Measurements from ENCODE around the gene CDH5.

CDH5 gene

GRCh38 chr16:66426112-66427035, 59.9 kb downstream of the CDH5 start:
- ChIA-PET POLR2A (no interaction called here), CTCF (interaction anchor here (0.7 kb wide), 1 partner anchor 20 kb away, joined by 3 read pairs; no protein-coding TSS in a partner anchor)
- Histone ChIP-seq H3K4me1 (ENCODE audit: control extremely low read depth in 1 of 4, control insufficient read depth in 4 of 4, insufficient read depth in 4 of 4, low read length in 3 of 4) (peaks cover 0 to 22% (median 15%) of the 10 kb centered on the region in 4 experiments), H3K27me3 (replicated peaks in 2 of 5; ENCODE audit: control insufficient read depth in 4 of 5, insufficient read depth in 5 of 5, low read length in 4 of 5) (peaks cover 25 to 82% (median 40%) of the 10 kb centered on the region in 5 experiments), H3K27ac (ENCODE audit: insufficient read depth in 1 of 2, low read depth in 1 of 2, low read length in 2 of 2, poor library complexity in 1 of 2, severe bottlenecking in 2 of 2) (no peak overlapping the region), H3K4me3 (ENCODE audit: control insufficient read depth in 1 of 7, extremely low read depth in 1 of 7, insufficient read depth in 4 of 7, low read depth in 2 of 7, low read length in 6 of 7) (peak overlapping the region in 3 of 7 experiments; percentile 8 to 58 (median 15)), H3K9me3 (ENCODE audit: control extremely low read depth in 1 of 5, control insufficient read depth in 4 of 5, insufficient read depth in 2 of 5, low read depth in 1 of 5, low read length in 4 of 5) (peaks cover 0 to 4% (median 0%) of the 10 kb centered on the region in 5 experiments), H3K36me3 (ENCODE audit: control insufficient read depth in 4 of 4, insufficient read depth in 4 of 4, low read length in 3 of 4) (no peaks in the 10 kb centered on the region)
- WGBS (ENCODE audit: insufficient coverage): 5% methylated on average over 47 of the region's 56 CpGs
- DNase-seq: peak in 1 of 3 donors; percentile 21

DNA sequence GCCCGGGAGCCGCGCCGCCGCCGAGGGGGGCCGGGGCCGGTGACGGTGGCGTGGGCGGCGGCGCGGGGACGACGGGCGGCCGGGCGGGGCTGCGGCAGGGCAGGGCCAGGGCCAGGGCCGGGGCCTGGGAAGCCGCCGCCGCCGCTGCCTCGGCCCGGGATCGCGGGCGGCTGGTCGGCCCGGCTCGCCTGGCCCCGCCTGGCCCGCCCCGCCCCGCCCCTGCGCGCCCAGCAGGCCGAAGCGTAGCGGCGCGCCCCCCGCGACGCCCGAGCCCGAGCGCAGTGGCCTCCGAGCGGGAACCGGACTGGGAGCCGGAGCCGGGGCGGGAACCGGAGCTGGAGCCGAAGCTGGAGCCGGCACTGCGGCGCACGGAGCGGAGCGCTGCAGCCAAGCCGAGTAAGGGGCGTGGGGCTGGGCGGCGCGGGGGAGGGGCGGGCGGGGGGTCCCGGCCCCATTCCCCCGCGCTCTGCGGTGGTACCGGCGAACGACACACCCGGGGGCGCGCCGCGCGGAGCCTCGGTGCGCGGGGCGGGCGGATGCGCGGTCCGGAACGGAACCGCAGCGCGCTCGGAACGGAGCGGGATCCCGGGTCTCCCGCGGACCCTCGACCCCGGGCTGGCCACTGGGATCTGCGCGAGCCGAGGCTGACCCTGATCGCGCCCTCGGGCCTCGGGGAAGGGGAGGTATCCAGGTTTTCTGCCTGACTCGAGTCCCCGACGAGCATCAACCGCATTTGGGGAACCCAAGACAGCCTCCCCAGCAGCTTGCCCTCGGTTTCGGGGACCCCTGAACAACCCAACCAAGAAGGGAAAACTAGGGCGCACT, 60.8 kb downstream of the CDH5 start, which contains the start of gene BEAN1:
TSS of gene BEAN1 (plus strand) at position 260 of the 825 bp plus-strand sequence. CDS start 10,382 bp downstream, outside the sequence.
- peaks cover 0 to 22% (median 15%) of the 10 kb centered on the region in 4 experiments for H3K4me1 ChIP-seq (ENCODE audit: control extremely low read depth in 1 of 4, control insufficient read depth in 4 of 4, insufficient read depth in 4 of 4, low read length in 3 of 4)
- DNase-seq: peak in 2 of 3 donors; percentile 36
- peaks cover 23 to 87% (median 39%) of the 10 kb centered on the region in 5 experiments for H3K27me3 ChIP-seq (replicated peaks in 2 of 5; ENCODE audit: control insufficient read depth in 4 of 5, insufficient read depth in 5 of 5, low read length in 4 of 5)
- ChIA-PET CTCF (no interaction called here), POLR2A (no interaction called here)
- H3K27ac ChIP-seq (ENCODE audit: insufficient read depth in 1 of 2, low read depth in 1 of 2, low read length in 2 of 2, poor library complexity in 1 of 2, severe bottlenecking in 2 of 2): no peak within 1 kb of the TSS
- H3K9me3 ChIP-seq (ENCODE audit: control extremely low read depth in 1 of 5, control insufficient read depth in 4 of 5, insufficient read depth in 2 of 5, low read depth in 1 of 5, low read length in 4 of 5): peaks cover 0 to 4% (median 0%) of the 10 kb centered on the region in 5 experiments
- no peaks in the 10 kb centered on the region for H3K36me3 ChIP-seq (ENCODE audit: control insufficient read depth in 4 of 4, insufficient read depth in 4 of 4, low read length in 3 of 4)
- WGBS (ENCODE audit: insufficient coverage): under 1% methylated on average over 94 of the region's 118 CpGs
- H3K4me3 ChIP-seq (ENCODE audit: control insufficient read depth in 1 of 7, extremely low read depth in 1 of 7, insufficient read depth in 4 of 7, low read depth in 2 of 7, low read length in 6 of 7): peak within 1 kb of the TSS in 5 of 7 experiments; percentile 15 to 58 (median 41)

DNA sequence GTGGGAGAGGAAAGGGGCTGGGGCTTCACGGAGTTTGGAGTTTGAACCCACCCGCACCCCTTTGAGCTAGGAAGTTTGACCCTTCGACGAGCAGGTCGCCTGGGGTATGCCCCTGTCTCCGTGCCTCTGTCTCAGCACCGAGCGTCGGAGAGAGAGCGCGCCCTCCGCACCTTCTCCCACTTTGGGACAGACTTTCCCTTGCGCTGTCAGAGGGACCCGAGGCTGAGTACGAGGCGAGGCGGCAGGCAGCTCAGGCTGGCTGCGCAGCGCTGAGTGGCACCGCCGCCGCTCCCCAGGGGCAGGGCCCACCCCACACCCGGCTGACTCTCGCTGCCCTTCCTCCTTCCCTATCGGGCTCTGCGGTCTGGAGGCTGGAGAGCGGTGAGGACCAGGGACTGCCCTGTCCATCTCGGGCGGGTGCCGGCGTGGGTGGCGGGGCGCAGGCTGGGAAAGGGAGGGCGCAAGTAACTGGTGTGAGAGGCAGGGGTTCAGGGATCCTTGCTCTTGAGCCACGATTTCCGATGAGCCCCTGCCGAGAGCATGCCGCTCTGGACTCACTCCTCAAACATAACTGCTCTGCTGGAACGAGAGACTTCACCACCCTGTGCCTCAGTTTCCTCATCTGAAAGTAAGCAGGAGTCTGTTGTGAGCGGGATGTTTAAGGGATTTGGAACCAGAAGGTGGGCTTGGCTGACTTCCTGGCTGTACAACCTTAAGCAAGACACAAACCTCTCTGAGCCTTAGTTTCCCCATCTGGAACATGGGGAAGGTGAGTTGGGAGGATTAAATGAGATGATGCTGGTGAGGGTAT, 61.6 kb downstream of the CDH5 start:
- H3K27me3 ChIP-seq (replicated peaks in 2 of 5; ENCODE audit: control insufficient read depth in 4 of 5, insufficient read depth in 5 of 5, low read length in 4 of 5): peaks cover 23 to 87% (median 39%) of the 10 kb centered on the region in 5 experiments
- CTCF ChIA-PET: no interaction called here
- POLR2A ChIA-PET: no interaction called here

GRCh38 chr16:66428682-66429251, 62.3 kb downstream of the CDH5 start:
- ChIA-PET POLR2A (no interaction called here), CTCF (no interaction called here)
- Histone ChIP-seq H3K27me3 (replicated peaks in 2 of 5; ENCODE audit: control insufficient read depth in 4 of 5, insufficient read depth in 5 of 5, low read length in 4 of 5) (peaks cover 21 to 91% (median 40%) of the 10 kb centered on the region in 5 experiments), H3K9me3 (ENCODE audit: control extremely low read depth in 1 of 5, control insufficient read depth in 4 of 5, insufficient read depth in 2 of 5, low read depth in 1 of 5, low read length in 4 of 5) (peaks cover 0 to 4% (median 0%) of the 10 kb centered on the region in 5 experiments), H3K27ac (ENCODE audit: insufficient read depth in 1 of 2, low read depth in 1 of 2, low read length in 2 of 2, poor library complexity in 1 of 2, severe bottlenecking in 2 of 2) (no peak overlapping the region), H3K4me1 (ENCODE audit: control extremely low read depth in 1 of 4, control insufficient read depth in 4 of 4, insufficient read depth in 4 of 4, low read length in 3 of 4) (peaks cover 0 to 22% (median 15%) of the 10 kb centered on the region in 4 experiments), H3K36me3 (ENCODE audit: control insufficient read depth in 4 of 4, insufficient read depth in 4 of 4, low read length in 3 of 4) (no peaks in the 10 kb centered on the region), H3K4me3 (ENCODE audit: control insufficient read depth in 1 of 7, extremely low read depth in 1 of 7, insufficient read depth in 4 of 7, low read depth in 2 of 7, low read length in 6 of 7) (no peak overlapping the region)
- DNase-seq: no peak
- WGBS (ENCODE audit: insufficient coverage): 37% methylated on average over 8 of the region's 11 CpGs

More for the DNA sequence above, 61.6 kb downstream of the CDH5 start:
- Histone ChIP-seq H3K27ac (ENCODE audit: insufficient read depth in 1 of 2, low read depth in 1 of 2, low read length in 2 of 2, poor library complexity in 1 of 2, severe bottlenecking in 2 of 2) (no peak overlapping the region), H3K4me3 (ENCODE audit: control insufficient read depth in 1 of 7, extremely low read depth in 1 of 7, insufficient read depth in 4 of 7, low read depth in 2 of 7, low read length in 6 of 7) (peak overlapping the region in 4 of 7 experiments; percentile 40 to 58 (median 42)), H3K4me1 (ENCODE audit: control extremely low read depth in 1 of 4, control insufficient read depth in 4 of 4, insufficient read depth in 4 of 4, low read length in 3 of 4) (peaks cover 0 to 22% (median 15%) of the 10 kb centered on the region in 4 experiments), H3K9me3 (ENCODE audit: control extremely low read depth in 1 of 5, control insufficient read depth in 4 of 5, insufficient read depth in 2 of 5, low read depth in 1 of 5, low read length in 4 of 5) (peaks cover 0 to 4% (median 0%) of the 10 kb centered on the region in 5 experiments), H3K36me3 (ENCODE audit: control insufficient read depth in 4 of 4, insufficient read depth in 4 of 4, low read length in 3 of 4) (no peaks in the 10 kb centered on the region)
- 3% methylated on average over 29 of the region's 40 CpGs for WGBS (ENCODE audit: insufficient coverage)
- peak in 2 of 3 donors; percentile 28 to 47 for DNase-seq

DNA sequence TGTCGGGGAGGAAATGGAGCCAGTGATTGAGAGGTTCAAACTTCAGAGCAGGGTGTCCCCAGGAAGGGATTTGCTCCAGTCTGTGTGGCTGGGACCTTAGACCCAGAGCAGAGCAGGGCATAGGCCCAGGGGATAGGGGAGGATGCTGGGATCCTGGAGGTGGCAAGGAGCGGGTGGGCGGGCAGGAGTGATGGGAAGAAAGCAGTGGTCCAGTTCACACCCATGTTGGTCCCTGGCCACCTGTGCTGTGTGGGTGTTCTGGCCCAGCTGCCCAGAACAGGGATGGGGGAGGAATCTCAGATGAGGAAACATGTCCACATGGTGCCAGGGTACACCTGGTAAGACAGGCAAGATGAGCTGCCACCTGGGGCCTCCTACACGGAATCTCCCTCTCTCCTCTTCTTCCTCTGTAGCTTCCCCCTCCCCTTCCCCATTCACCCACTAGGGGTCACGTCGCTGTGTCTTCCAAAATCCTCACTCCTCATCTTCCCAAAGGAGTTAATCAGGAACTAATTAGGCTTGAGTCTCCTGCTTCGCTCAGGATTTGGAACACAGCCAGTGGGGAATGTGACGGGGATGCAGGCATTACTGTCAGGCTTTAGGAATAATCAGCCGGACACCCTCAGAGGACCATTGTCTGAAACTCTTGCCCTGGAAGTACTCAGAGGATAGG, 62.9 kb downstream of the CDH5 start:
- ChIA-PET POLR2A (no interaction called here), CTCF (interaction anchor here (1.0 kb wide), 1 partner anchor 87 kb away, joined by 5 read pairs; no protein-coding TSS in a partner anchor)
- Histone ChIP-seq H3K27me3 (replicated peaks in 2 of 5; ENCODE audit: control insufficient read depth in 4 of 5, insufficient read depth in 5 of 5, low read length in 4 of 5) (peaks cover 20 to 87% (median 40%) of the 10 kb centered on the region in 5 experiments), H3K27ac (ENCODE audit: insufficient read depth in 1 of 2, low read depth in 1 of 2, low read length in 2 of 2, poor library complexity in 1 of 2, severe bottlenecking in 2 of 2) (no peak overlapping the region), H3K9me3 (ENCODE audit: control extremely low read depth in 1 of 5, control insufficient read depth in 4 of 5, insufficient read depth in 2 of 5, low read depth in 1 of 5, low read length in 4 of 5) (peaks cover 0 to 3% (median 0%) of the 10 kb centered on the region in 5 experiments), H3K4me1 (ENCODE audit: control extremely low read depth in 1 of 4, control insufficient read depth in 4 of 4, insufficient read depth in 4 of 4, low read length in 3 of 4) (peaks cover 0 to 22% (median 15%) of the 10 kb centered on the region in 4 experiments), H3K4me3 (ENCODE audit: control insufficient read depth in 1 of 7, extremely low read depth in 1 of 7, insufficient read depth in 4 of 7, low read depth in 2 of 7, low read length in 6 of 7) (no peak overlapping the region), H3K36me3 (ENCODE audit: control insufficient read depth in 4 of 4, insufficient read depth in 4 of 4, low read length in 3 of 4) (no peaks in the 10 kb centered on the region)
- 68% methylated on average over 4 of the region's 9 CpGs for WGBS (ENCODE audit: insufficient coverage)
- DNase-seq: no peak
